ENCODE measurements around the gene RGMA.
A peak's percentile ranks its signal among the peaks of the same experiment; 100 is the strongest.

RGMA gene

DNA sequence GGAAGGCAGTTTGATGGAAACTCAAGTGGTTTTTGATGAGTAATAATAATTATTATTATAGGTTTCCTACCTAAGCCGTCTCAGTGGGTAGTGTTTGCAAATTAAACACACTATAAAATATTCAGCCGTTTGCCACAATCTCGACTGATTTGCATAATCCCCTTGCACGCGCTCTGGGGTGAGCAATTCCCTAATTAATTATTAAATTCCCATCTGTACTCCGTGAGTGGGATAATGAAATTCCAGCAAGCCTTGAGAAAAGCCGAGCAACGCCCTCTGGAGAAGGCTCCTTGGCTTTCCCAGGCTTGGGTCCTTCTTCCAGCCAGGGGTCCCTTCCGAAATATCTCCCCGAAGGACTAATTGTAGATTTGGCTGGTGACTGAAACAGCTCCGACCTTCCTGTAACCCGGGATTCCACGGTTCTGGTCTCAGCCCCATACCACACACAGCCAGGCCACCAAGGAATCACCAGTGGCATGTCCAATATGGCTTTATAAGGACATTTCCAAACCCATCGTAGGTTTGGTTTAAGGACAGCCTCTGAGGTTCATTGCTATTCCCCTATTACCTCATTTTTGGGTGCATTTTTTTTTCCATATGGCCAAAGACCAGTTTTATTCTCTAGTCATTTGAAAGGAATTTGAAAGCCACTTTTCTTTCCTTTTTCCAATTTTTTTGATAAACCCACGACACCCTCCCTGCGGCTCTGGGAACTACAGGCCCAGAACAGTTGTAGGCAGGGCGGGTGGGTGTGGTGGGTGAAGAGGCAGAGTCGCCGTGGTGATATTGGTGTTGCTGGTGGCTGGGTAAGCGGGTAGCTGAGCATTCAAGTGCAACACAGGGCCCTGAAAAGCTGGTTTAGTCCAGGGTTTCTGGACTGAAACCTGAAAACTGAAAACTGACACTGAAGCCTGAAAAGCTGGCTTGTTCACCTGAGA lies 33.2 kb upstream of the RGMA start:
- WGBS = 95% methylated on average over 20 of the region's 20 CpGs

DNA sequence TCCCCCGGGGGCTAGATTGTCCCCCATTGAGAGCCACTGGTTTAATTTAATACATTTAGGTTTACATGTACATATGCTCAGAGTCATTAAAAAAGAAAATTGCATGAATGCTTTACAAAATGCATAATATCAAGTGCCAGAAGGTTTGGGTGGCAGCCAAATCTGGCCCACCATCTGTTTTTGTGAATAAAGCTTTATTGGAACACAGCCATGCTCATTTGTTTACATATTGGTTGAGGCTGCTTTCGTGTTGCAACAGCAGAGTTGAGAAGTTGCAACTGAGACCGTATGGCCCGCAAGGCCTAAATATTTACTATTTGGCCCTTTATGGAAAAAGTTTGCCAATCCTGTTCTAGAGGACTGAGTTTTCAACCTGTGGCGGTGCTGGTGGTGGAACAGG lies 32.1 kb upstream of the RGMA start:
- H3K27ac ChIP-seq (ENCODE audit: low read depth, low read length) = no peak overlapping the region
- H3K9me3 ChIP-seq (ENCODE audit: insufficient read depth, low read depth, low read length) = no peaks in the 10 kb centered on the region
- no peak overlapping the region for H3K9ac ChIP-seq (ENCODE audit: low read depth, low read length)
- H3K4me1 ChIP-seq (ENCODE audit: insufficient read depth, low read length) = no peaks in the 10 kb centered on the region
- no peaks in the 10 kb centered on the region for H3K36me3 ChIP-seq (ENCODE audit: insufficient read depth, low read length)
- WGBS = 89% methylated on average over 5 of the region's 5 CpGs
- H3K27me3 ChIP-seq (ENCODE audit: insufficient read depth, low read length) = no peaks in the 10 kb centered on the region
- H3K4me3 ChIP-seq (ENCODE audit: low read length) = no peak overlapping the region

More for the DNA sequence above, 33.2 kb upstream of the RGMA start:
- Histone ChIP-seq H3K27ac (ENCODE audit: low read depth, low read length) (no peak overlapping the region), H3K9me3 (ENCODE audit: insufficient read depth, low read depth, low read length) (no peaks in the 10 kb centered on the region), H3K4me1 (ENCODE audit: insufficient read depth, low read length) (no peaks in the 10 kb centered on the region), H3K9ac (ENCODE audit: low read depth, low read length) (no peak overlapping the region), H3K27me3 (ENCODE audit: insufficient read depth, low read length) (no peaks in the 10 kb centered on the region), H3K36me3 (ENCODE audit: insufficient read depth, low read length) (no peaks in the 10 kb centered on the region), H3K4me3 (ENCODE audit: low read length) (no peak overlapping the region)

DNA sequence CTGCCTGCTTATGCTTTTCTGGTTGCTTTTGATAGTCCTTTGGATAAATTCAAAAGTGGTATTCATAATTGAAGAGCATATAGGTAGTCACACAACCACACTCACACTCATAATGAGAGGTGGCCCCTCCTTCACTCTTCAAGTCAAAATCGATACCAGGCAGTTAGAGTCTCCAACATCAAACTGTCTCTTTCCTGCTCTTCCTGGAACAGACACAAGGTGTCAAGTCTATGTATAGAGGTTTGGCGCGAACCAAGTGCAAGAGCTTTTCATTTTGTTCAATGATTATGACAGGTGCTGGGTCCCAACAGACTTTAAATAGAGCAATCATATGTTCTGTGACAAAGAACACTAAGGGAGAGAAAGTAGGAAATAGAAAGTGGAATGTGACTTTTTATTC lies 29.9 kb upstream of the RGMA start:
- Histone ChIP-seq H3K27ac (ENCODE audit: low read depth, low read length) (no peak overlapping the region), H3K4me3 (ENCODE audit: low read length) (no peak overlapping the region), H3K9me3 (ENCODE audit: insufficient read depth, low read depth, low read length) (no peaks in the 10 kb centered on the region), H3K9ac (ENCODE audit: low read depth, low read length) (no peak overlapping the region), H3K36me3 (ENCODE audit: insufficient read depth, low read length) (no peaks in the 10 kb centered on the region), H3K27me3 (ENCODE audit: insufficient read depth, low read length) (no peaks in the 10 kb centered on the region), H3K4me1 (ENCODE audit: insufficient read depth, low read length) (no peaks in the 10 kb centered on the region)
- 97% methylated on average over 3 of the region's 3 CpGs for WGBS

DNA sequence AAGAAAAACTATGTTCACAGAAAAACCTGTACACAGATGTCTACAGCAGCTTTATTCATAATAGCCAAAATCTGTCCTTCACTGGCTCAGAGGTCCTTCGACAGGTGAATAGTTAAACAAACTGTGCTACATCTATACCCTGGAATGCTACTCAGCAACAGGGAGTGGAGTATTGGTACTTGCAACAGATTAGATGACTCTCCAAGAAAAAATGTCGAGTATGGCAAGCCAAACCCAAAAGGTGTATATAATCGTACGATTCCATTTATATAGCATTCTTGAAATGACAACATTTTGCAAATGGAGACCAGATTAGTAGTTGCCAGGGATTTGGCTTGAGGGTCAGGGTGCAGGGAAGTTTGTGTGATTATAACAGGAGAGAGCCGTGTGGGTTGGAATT lies 22.4 kb upstream of the RGMA start:
- WGBS = 92% methylated on average over 5 of the region's 5 CpGs
- Histone ChIP-seq H3K27me3 (ENCODE audit: insufficient read depth, low read length) (peaks cover 14% of the 10 kb centered on the region), H3K4me3 (ENCODE audit: low read length) (no peak overlapping the region), H3K9ac (ENCODE audit: low read depth, low read length) (no peak overlapping the region), H3K4me1 (ENCODE audit: insufficient read depth, low read length) (peaks cover 7% of the 10 kb centered on the region; the same call in 1 of the 2 replicates), H3K36me3 (ENCODE audit: insufficient read depth, low read length) (no peaks in the 10 kb centered on the region), H3K27ac (ENCODE audit: low read depth, low read length) (no peak overlapping the region), H3K9me3 (ENCODE audit: insufficient read depth, low read depth, low read length) (no peaks in the 10 kb centered on the region)

DNA sequence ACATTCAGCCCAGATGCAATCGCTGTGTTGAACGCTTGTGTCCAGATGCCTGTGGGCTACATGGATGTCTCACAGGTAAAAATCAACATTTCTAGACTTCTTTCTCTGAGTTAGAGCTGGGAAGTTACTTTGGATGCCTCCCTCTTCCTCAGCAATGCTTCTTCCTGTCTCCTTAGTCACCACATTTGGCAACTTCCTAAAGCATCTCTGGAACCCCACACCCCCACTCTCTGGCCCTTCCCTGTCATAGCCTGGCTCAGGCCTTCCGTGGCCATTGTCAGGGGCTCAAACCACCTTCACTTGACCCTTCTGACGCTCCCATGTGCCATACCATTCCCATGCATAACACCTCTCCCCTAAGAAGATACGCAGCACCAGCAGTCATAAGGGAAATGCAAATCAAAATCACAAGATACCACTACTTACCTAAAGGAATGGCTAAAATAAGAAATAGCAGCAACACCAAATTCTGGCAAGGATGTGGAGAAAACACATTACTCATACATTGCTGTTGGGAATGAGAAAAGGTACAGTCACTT lies 21.6 kb upstream of the RGMA start:
- no peaks in the 10 kb centered on the region for H3K36me3 ChIP-seq (ENCODE audit: insufficient read depth, low read length)
- H3K27me3 ChIP-seq (ENCODE audit: insufficient read depth, low read length) = peaks cover 14% of the 10 kb centered on the region
- no peak overlapping the region for H3K27ac ChIP-seq (ENCODE audit: low read depth, low read length)
- WGBS = 95% methylated on average over 5 of the region's 5 CpGs
- H3K9me3 ChIP-seq (ENCODE audit: insufficient read depth, low read depth, low read length) = no peaks in the 10 kb centered on the region
- no peak overlapping the region for H3K4me3 ChIP-seq (ENCODE audit: low read length)
- H3K9ac ChIP-seq (ENCODE audit: low read depth, low read length) = no peak overlapping the region
- H3K4me1 ChIP-seq (ENCODE audit: insufficient read depth, low read length) = peaks cover 14% of the 10 kb centered on the region

DNA sequence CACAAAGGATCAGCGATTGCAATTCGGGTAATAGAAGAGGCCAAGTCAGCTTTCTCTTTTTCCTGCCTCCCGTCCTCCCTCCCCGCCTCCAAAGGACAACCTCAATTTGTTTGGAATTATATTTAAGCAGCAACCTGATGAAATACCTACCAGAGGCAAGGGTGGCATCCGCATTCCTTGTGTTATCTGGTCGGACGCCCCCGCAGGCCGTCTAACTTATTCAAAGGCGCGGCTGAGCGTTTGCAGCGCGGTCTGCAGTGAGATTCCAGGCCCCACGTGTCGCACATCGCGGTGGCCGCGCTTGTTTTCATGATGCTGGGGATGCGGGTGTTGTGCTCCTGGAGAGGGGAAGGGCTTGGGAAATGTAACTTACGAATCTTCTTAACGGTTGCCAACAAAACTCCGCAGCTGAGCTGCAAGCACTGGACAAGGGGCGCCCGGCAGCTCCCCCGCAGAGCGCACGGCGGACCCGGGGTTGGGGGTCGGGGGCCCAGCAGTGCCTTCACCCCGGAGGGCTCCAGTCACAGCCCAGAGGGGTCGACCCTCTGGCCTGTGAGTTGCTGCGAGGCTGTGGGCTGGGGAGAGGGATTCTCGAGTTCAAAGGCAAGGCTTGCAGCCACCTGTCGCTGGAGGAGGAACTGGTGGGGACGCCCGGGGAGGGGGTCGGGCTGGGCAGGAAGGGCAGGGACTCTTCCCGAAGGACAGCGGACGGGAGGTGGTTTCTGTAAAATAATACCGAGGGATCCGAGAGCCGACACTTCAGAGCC lies 20.5 kb upstream of the RGMA start:
- no peak overlapping the region for H3K9ac ChIP-seq (ENCODE audit: low read depth, low read length)
- 76% methylated on average over 46 of the region's 46 CpGs for WGBS
- no peak overlapping the region for H3K4me3 ChIP-seq (ENCODE audit: low read length)

DNA sequence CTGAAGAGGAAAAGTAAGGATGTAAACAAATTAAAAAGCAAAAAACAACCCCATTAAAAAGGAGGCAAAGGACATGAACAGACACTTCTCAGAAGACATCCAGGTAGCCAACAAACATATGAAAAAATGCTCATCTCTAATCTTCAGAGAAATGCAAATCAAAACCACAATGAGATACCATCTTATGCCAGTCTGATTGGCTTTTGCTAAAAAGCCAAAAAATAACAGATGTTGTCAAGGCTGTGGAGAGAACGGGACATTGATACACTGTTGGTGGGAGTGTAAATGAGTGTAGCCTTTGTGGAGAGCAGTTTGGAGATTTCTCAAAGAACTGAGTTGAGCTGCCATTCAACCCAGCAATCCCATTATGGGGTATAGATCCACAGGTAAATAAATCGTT lies 18.6 kb upstream of the RGMA start:
- no peaks in the 10 kb centered on the region for H3K36me3 ChIP-seq (ENCODE audit: insufficient read depth, low read length)
- no peak overlapping the region for H3K9ac ChIP-seq (ENCODE audit: low read depth, low read length)
- peaks cover 27% of the 10 kb centered on the region for H3K4me1 ChIP-seq (ENCODE audit: insufficient read depth, low read length)
- WGBS = 93% methylated on average over 2 of the region's 2 CpGs
- H3K9me3 ChIP-seq (ENCODE audit: insufficient read depth, low read depth, low read length) = no peaks in the 10 kb centered on the region
- H3K4me3 ChIP-seq (ENCODE audit: low read length) = no peak overlapping the region
- H3K27me3 ChIP-seq (ENCODE audit: insufficient read depth, low read length) = peaks cover 14% of the 10 kb centered on the region
- no peak overlapping the region for H3K27ac ChIP-seq (ENCODE audit: low read depth, low read length)

More for the DNA sequence above, 20.5 kb upstream of the RGMA start:
- no peak overlapping the region for H3K27ac ChIP-seq (ENCODE audit: low read depth, low read length)
- H3K4me1 ChIP-seq (ENCODE audit: insufficient read depth, low read length) = peaks cover 23% of the 10 kb centered on the region
- H3K9me3 ChIP-seq (ENCODE audit: insufficient read depth, low read depth, low read length) = no peaks in the 10 kb centered on the region
- no peaks in the 10 kb centered on the region for H3K36me3 ChIP-seq (ENCODE audit: insufficient read depth, low read length)
- peaks cover 14% of the 10 kb centered on the region for H3K27me3 ChIP-seq (ENCODE audit: insufficient read depth, low read length)

DNA sequence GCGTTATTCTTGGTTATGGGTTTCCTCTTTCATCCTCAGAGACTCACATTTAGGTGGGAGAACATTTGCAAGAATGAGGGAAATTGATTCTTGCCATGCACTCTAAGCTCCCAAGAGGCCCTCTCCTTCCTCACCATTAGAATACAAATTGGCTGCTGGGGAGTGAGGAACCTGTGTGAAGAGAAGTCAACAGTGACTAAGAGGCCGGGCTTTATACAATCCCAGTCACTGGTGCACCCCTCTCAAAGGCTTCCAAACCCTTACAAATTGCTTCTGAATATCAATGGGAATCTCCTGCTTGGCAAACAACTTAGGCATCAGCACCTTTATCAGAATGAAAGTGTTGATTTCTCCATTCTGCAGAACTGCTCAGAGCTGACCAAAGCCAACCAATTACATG lies 16.5 kb upstream of the RGMA start:
- WGBS = 6% methylated on average over 1 of the region's 2 CpGs
- Histone ChIP-seq H3K9me3 (ENCODE audit: insufficient read depth, low read depth, low read length) (no peaks in the 10 kb centered on the region), H3K4me3 (ENCODE audit: low read length) (no peak overlapping the region), H3K9ac (ENCODE audit: low read depth, low read length) (no peak overlapping the region), H3K36me3 (ENCODE audit: insufficient read depth, low read length) (no peaks in the 10 kb centered on the region), H3K27ac (ENCODE audit: low read depth, low read length) (peak overlapping the region; percentile 51; the same call in 1 of the 2 replicates), H3K27me3 (ENCODE audit: insufficient read depth, low read length) (peaks cover 14% of the 10 kb centered on the region), H3K4me1 (ENCODE audit: insufficient read depth, low read length) (peaks cover 26% of the 10 kb centered on the region)

DNA sequence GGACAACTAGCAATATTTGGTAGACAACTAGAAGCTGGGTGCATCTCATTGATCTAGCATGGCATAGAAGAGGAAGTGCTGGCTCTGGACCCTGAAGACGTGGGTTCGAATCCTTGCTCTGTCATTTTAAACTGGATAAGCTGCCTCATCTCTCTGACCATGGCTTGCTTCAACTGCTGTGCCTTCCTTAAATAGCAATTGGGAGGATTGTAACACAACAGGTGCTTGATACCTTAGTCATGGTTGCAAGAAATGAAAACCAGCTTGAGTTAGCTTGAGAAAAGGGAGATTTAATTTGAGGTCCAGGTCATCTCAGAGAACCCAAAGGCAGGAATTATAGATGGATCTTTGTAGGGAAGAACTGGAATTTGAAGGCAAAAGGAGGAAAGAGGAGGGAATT lies 14.8 kb upstream of the RGMA start:
- no peak overlapping the region for H3K4me3 ChIP-seq (ENCODE audit: low read length)
- peaks cover 4% of the 10 kb centered on the region for H3K27me3 ChIP-seq (ENCODE audit: insufficient read depth, low read length)
- 95% methylated on average over 2 of the region's 2 CpGs for WGBS
- no peak overlapping the region for H3K9ac ChIP-seq (ENCODE audit: low read depth, low read length)
- H3K4me1 ChIP-seq (ENCODE audit: insufficient read depth, low read length) = peaks cover 20% of the 10 kb centered on the region
- no peak overlapping the region for H3K27ac ChIP-seq (ENCODE audit: low read depth, low read length)
- H3K36me3 ChIP-seq (ENCODE audit: insufficient read depth, low read length) = no peaks in the 10 kb centered on the region
- no peaks in the 10 kb centered on the region for H3K9me3 ChIP-seq (ENCODE audit: insufficient read depth, low read depth, low read length)

DNA sequence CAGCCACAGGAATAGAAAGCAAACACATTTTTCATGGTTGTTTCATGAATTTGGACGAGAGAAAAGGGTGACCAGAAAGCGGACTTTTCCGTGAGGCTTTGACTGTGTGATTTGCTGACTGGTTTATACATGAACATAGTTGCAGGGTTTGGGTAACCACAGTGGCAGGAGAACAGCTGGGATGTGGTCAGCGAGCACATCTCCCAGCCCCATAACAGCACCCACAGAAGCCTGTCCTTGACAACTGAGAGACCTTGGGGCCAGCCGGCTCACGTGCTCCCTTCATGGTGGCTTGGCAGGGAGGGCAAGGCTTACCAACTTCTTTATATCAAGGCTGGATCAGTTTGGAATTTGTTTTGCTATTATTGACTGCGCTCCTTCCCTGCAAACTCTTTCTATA lies 13.2 kb upstream of the RGMA start:
- Histone ChIP-seq H3K4me1 (ENCODE audit: insufficient read depth, low read length) (peaks cover 20% of the 10 kb centered on the region), H3K27me3 (ENCODE audit: insufficient read depth, low read length) (no peaks in the 10 kb centered on the region; the same call in none of the 2 replicates), H3K9ac (ENCODE audit: low read depth, low read length) (no peak overlapping the region), H3K9me3 (ENCODE audit: insufficient read depth, low read depth, low read length) (no peaks in the 10 kb centered on the region), H3K27ac (ENCODE audit: low read depth, low read length) (no peak overlapping the region), H3K36me3 (ENCODE audit: insufficient read depth, low read length) (no peaks in the 10 kb centered on the region), H3K4me3 (ENCODE audit: low read length) (no peak overlapping the region)
- 94% methylated on average over 6 of the region's 7 CpGs for WGBS

DNA sequence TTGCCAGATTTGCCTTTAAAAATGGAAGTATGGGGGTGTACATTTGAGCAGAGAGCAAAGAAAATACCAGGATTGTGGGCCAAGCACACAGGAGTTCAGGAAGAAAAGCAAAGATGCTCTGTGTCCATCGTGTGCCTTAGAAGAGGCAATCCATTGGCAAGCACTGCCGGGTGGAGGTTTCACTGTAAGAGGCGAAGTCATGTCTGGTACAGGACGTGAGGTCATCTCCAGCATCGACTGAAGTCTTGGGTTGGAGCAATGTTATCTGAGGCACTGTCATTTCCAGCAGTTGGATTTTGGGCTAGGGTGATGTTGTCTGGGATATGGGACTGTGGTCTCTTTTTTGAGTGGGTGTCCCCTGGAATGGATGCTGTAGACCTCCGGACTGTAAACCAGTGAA lies 4.8 kb upstream of the RGMA start:
- Histone ChIP-seq H3K27me3 (ENCODE audit: insufficient read depth, low read length) (peaks cover 55% of the 10 kb centered on the region), H3K27ac (ENCODE audit: low read depth, low read length) (no peak overlapping the region), H3K4me1 (ENCODE audit: insufficient read depth, low read length) (peaks cover 9% of the 10 kb centered on the region; the same call in 1 of the 2 replicates), H3K4me3 (ENCODE audit: low read length) (no peak overlapping the region), H3K9ac (ENCODE audit: low read depth, low read length) (no peak overlapping the region), H3K9me3 (ENCODE audit: insufficient read depth, low read depth, low read length) (no peaks in the 10 kb centered on the region), H3K36me3 (ENCODE audit: insufficient read depth, low read length) (no peaks in the 10 kb centered on the region)
- 94% methylated on average over 6 of the region's 6 CpGs for WGBS
